HepG2 (cell line): ENCODE data around the gene C16orf89. TPM values are rescaled to one million over a fixed set of nuclear protein-coding genes. Genes with fewer than 3 reads are reported as not detected.

Source experiments
- ATAC-seq: fragments of 200-7000 bp; cut with Tn5 transposase; 3 replicates; pipeline ENCODE4 v1.9.1; 2020; ENCODE audit warnings: mild to moderate bottlenecking, moderate library complexity
- BruUV-seq: library from RNA; stranded (reverse); fragments of 400-500 nt; replicated peaks from 2 replicates; lab custom pipeline; 2021; lab: Mats Ljungman, UMichigan
- CTCF ChIA-PET: fragments of 300-600 bp; formaldehyde crosslinking; extraction: SDS; loops from one replicate; lab custom pipeline; 2021; ENCODE audit warnings: low total read pairs, inconsistent platforms, low intra/inter-chr PET ratio; lab: Yijun Ruan, JAX
- POLR2A ChIA-PET: fragments of 350-600 bp; sonication (Branson Sonifier 250); formaldehyde crosslinking; loops from one replicate; lab custom pipeline; 2020; ENCODE audit warnings: antibody characterized with exemption, inconsistent platforms; lab: Yijun Ruan, JAX
- DNase-seq: peaks from one replicate; pipeline ENCODE4 v3.0.0-alpha.2; 2015; ENCODE audit warnings: low spot score
- FAIRE-seq: peaks from 3 replicates; lab custom pipeline; 2011; peaks lifted over from hg19 to GRCh38; lab: Jason Lieb, UNC
- H2AFZ ChIP-seq: one replicate; pipeline ENCODE4 v1.6.1; 2011; ENCODE audit warnings: low read length, inconsistent platforms
- H3K27ac ChIP-seq: fragments of 300-600 bp; 3 replicates; pipeline ENCODE4 v1.8.0; 2011; ENCODE audit warnings: mixed run types, mild to moderate bottlenecking, mixed read lengths, low read length, inconsistent platforms; ENCODE audit not compliant: insufficient read depth; ENCODE audit errors: extremely low read length
- H3K27me3 ChIP-seq, 2 experiments: fragments of 200-600 bp in 1 of 2; 2 replicates in 1 of 2; 3 replicates in 1 of 2; pipeline versions ENCODE4 v1.6.0 to v1.8.0; 2011; ENCODE audit warnings: low read length in 2 of 2, mild to moderate bottlenecking in 2 of 2, moderate library complexity in 2 of 2, inconsistent platforms in 1 of 2; ENCODE audit not compliant: insufficient read depth in 2 of 2, control insufficient read depth in 1 of 2
- H3K36me3 ChIP-seq, 2 experiments: fragments of 200-600 bp in 1 of 2; replicated peaks in 1 of 2; 2 replicates in 1 of 2; 3 replicates in 1 of 2; pipeline versions ENCODE4 v1.5.1 to v1.8.0; 2011; ENCODE audit warnings: low read length in 2 of 2, inconsistent platforms in 1 of 2; ENCODE audit not compliant: insufficient read depth in 2 of 2, control insufficient read depth in 1 of 2
- H3K4me1 ChIP-seq: 2 replicates; pipeline ENCODE4 v1.5.1; 2012; ENCODE audit warnings: low read length, inconsistent platforms; ENCODE audit not compliant: insufficient read depth
- H3K4me2 ChIP-seq: 2 replicates; pipeline ENCODE4 v1.6.0; 2011; ENCODE audit warnings: low read depth, low read length, inconsistent platforms
- H3K4me3 ChIP-seq, 3 experiments: fragments of 200-600 bp in 1 of 3; sonication (generic), shearing (Covaris generic) in 1 of 3; replicated peaks in 1 of 3; 2 replicates each; pipeline ENCODE4 v1.5.1; 2011 to 2016; ENCODE audit warnings: low read length in 3 of 3, inconsistent platforms in 2 of 3, low read depth in 2 of 3, mild to moderate bottlenecking in 2 of 3, control low read depth in 1 of 3, mixed read lengths in 1 of 3; ENCODE audit not compliant: insufficient read depth in 1 of 3
- H3K79me2 ChIP-seq: one replicate; pipeline ENCODE4 v1.6.1; 2011; ENCODE audit warnings: low read length, inconsistent platforms; ENCODE audit not compliant: insufficient read depth
- H3K9ac ChIP-seq: 2 replicates; pipeline ENCODE4 v1.6.0; 2011; ENCODE audit warnings: mild to moderate bottlenecking, low read depth, low read length, inconsistent platforms; ENCODE audit not compliant: insufficient read depth
- H3K9me3 ChIP-seq: 2 replicates; pipeline ENCODE4 v1.5.1; 2012; ENCODE audit warnings: mild to moderate bottlenecking, low read length
- H4K20me1 ChIP-seq: 2 replicates; pipeline ENCODE4 v1.6.0; 2011; ENCODE audit warnings: inconsistent platforms, mild to moderate bottlenecking, low read length, moderate library complexity; ENCODE audit not compliant: insufficient read depth
- CEBPB ChIP-seq: IDR thresholded peaks from 2 replicates; pipeline ENCODE4 v1.6.1; 2011; ENCODE audit warnings: low read depth, low read length, improper control_type of control experiment, borderline replicate concordance
- FOXA1 ChIP-seq, 2 experiments: fragments of 450-650 bp in 1 of 2; sonication (generic) in 1 of 2; formaldehyde crosslinking in 1 of 2; IDR thresholded peaks; 2 replicates each; pipeline versions ENCODE4 v1.4.0 to v1.6.1; 2016 to 2020; ENCODE audit warnings: missing genetic modification reagents in 1 of 2
- IKZF1 ChIP-seq: fragments of 450-650 bp; IDR thresholded peaks from 2 replicates; pipeline ENCODE4 v1.7.1; 2016
- MTF2 ChIP-seq: sonication (generic); formaldehyde crosslinking; IDR thresholded peaks from 2 replicates; pipeline ENCODE4 v1.5.0; 2020; ENCODE audit warnings: missing genetic modification reagents, borderline replicate concordance
- RFX5 ChIP-seq: IDR thresholded peaks from 2 replicates; pipeline ENCODE4 v1.6.1; 2011; ENCODE audit warnings: low read depth, low read length, improper control_type of control experiment
- ZSCAN12 ChIP-seq: sonication (generic); formaldehyde crosslinking; IDR thresholded peaks from 2 replicates; pipeline ENCODE4 v1.9.0; 2021; ENCODE audit warnings: mild to moderate bottlenecking, missing genetic modification reagents
- WGBS: methylation state at CpG from one replicate; pipeline ENCODE4 v1.1.6; 2017; ENCODE audit warnings: low lambda C conversion rate; 5-methylcytosine and 5-hydroxymethylcytosine counted together
- in situ Hi-C: cut with HindIII; loops from 2 replicates; pipeline ENCODE4 v1.10.0; 2017; ENCODE audit warnings: low pct_unique_long_range_greater_than_20kb; ENCODE audit not compliant: extremely low pct_ligation_motif_present
- intact Hi-C: fragments of 100-400 bp; cut with micrococcal nuclease; formaldehyde crosslinking; loops from one replicate; pipeline ENCODE4 v1.10.0; 2022; ENCODE audit not compliant: unreplicated experiment
- polyA plus RNA-seq, 8 experiments: library from polyadenylated mRNA; depleted of rRNA in 3 of 8; stranded (reverse) in 7 of 8; unstranded in 1 of 8; fragments of >200 nt; fragmentation: Illumina TruSeq in 4 of 8; extraction: Trizol in 4 of 8; gene quantifications; 2 replicates each; pipeline versions ENCODE4 v1.2.1 to v1.2.3, GENCODE V29; 2011 to 2016; ENCODE audit warnings: low read depth in 4 of 8, missing spikeins in 1 of 8, mixed read lengths in 1 of 8; ENCODE audit not compliant: insufficient read depth in 1 of 8
- total RNA-seq, 5 experiments: library from RNA; depleted of rRNA; stranded (reverse); fragments of >200 nt; fragmentation: Illumina TruSeq; extraction: Trizol; gene quantifications; 2 replicates each; pipeline ENCODE4 v1.2.3, GENCODE V29; 2016; ENCODE audit warnings: low read depth in 1 of 5
- TF ChIP-seq, protein P1 (sequence below): sonication (generic); formaldehyde crosslinking; conservative IDR thresholded peaks from 2 replicates; pipeline ENCODE4 v1.8.1; 2023; ENCODE audit warnings: missing genetic modification reagents

The C16orf89 gene
- total and polyA plus RNA-seq, 2 of the 13 experiments (the other 11 are each of a cell fraction or from before 2014, with no cell fraction given) = 1.9 to 3.4 TPM

DNA sequence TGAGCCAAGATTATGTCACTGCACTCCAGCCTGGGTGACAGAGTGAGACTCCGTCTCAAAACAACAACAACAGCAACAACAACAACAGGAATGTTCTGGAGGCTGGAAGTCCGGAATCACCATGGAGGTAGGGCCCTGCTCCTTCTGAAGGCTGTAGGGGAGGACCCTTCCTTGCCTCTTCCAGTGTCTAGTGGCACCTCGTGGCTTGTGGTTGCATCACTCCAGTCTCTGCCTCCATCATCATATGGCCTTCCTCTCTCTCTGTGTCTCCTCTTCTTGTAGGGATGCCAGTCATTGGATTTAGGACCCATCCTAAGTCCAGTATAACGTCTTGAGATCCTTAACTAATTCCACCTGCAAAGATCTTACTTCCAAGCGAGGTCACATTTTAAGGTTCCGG, 46.0 kb downstream of the C16orf89 start:
- Histone ChIP-seq H3K36me3 (0 out of 5 replicates have a peak, but pooled peaks cover under 1 to 2% of the 10 kb centered on the region in 2 experiments), H3K27me3 (peaks cover 4 to 35% of the 10 kb centered on the region in 2 experiments), H3K4me2 (no peak overlapping the region), H4K20me1 (no peaks in the 10 kb centered on the region), H3K79me2 (no peaks in the 10 kb centered on the region), H3K27ac (no peak overlapping the region), H3K4me3 (no peak overlapping the region), H3K9ac (no peak overlapping the region), H2AFZ (no peak overlapping the region), H3K4me1 (no peaks in the 10 kb centered on the region), H3K9me3 (no peaks in the 10 kb centered on the region)
- WGBS = 54% methylated on average over 6 of the region's 6 CpGs
- intact Hi-C loops = no loop called here
- in situ Hi-C loops = no loop called here
- no TSS peak for BruUV-seq
- CTCF ChIA-PET = no interaction called here
- DNase-seq (no peak), ATAC-seq (no peak), FAIRE-seq (no peak)
- TF ChIP-seq, protein P1, sequence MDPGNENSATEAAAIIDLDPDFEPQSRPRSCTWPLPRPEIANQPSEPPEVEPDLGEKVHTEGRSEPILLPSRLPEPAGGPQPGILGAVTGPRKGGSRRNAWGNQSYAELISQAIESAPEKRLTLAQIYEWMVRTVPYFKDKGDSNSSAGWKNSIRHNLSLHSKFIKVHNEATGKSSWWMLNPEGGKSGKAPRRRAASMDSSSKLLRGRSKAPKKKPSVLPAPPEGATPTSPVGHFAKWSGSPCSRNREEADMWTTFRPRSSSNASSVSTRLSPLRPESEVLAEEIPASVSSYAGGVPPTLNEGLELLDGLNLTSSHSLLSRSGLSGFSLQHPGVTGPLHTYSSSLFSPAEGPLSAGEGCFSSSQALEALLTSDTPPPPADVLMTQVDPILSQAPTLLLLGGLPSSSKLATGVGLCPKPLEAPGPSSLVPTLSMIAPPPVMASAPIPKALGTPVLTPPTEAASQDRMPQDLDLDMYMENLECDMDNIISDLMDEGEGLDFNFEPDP (CRISPR knock-in tag) = no peak
- TF ChIP-seq RFX5 (no peak), CEBPB (peak; percentile 44; the same call in 1 of the 2 replicates), MTF2 (no peak)
- POLR2A ChIA-PET = no interaction called here

DNA sequence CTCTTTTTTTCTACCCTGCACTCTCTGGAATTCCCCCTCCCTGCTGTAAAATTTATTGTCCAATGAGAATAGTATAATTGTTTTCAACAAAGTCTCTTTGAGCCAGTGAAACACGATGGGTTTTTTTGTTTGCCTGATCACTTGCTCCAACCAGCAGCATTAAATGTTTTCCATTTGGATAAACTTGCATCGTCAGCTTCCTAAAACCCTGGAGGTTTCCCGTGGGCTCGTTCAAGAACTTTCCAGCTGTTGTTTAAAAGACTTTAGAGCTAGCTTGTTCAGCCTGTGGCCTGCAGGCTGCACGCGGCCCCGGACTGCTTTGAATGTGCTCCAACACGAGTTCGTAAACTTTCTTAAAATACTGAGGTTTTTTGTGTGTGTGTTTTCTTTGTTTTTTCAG, 47.0 kb downstream of the C16orf89 start:
- H3K9ac ChIP-seq = no peak overlapping the region
- no peak overlapping the region for H2AFZ ChIP-seq
- no peak for FAIRE-seq
- BruUV-seq = no TSS peak
- H3K36me3 ChIP-seq = no peaks in the 10 kb centered on the region
- H3K4me3 ChIP-seq = no peak overlapping the region
- ChIA-PET CTCF (no interaction called here), POLR2A (no interaction called here)
- no peak for TF ChIP-seq FOXA1 (IDR thresholded peaks at IDR 0.05)
- no peak for TF ChIP-seq FOXA1 (CRISPR knock-in tag; IDR thresholded peaks at IDR 0.05)
- TF ChIP-seq IKZF1 = no peak
- TF ChIP-seq ZSCAN12 = 0 out of 2 replicates have a peak, but pooled peaks have one; percentile 26
- WGBS = 14% methylated on average over 9 of the region's 9 CpGs
- no peak for DNase-seq
- no peaks in the 10 kb centered on the region for H3K79me2 ChIP-seq
- no peak for ATAC-seq
- H3K9me3 ChIP-seq = no peaks in the 10 kb centered on the region
- H3K27me3 ChIP-seq = peaks cover 4 to 42% of the 10 kb centered on the region in 2 experiments
- intact Hi-C loops = no loop called here
- H3K4me1 ChIP-seq = no peaks in the 10 kb centered on the region
- H4K20me1 ChIP-seq = no peaks in the 10 kb centered on the region
- H3K27ac ChIP-seq = no peak overlapping the region
- in situ Hi-C loops = no loop called here
- no peak overlapping the region for H3K4me2 ChIP-seq
